Brain pericyte (primary cell): ENCODE data around the gene TMEM161A.

ENCODE experiments used
- DNase-seq: peaks from one replicate; pipeline ENCODE4 v3.0.0-alpha.2; 2012; ENCODE audit warnings: low read depth, low spot score

TMEM161A gene

DNA sequence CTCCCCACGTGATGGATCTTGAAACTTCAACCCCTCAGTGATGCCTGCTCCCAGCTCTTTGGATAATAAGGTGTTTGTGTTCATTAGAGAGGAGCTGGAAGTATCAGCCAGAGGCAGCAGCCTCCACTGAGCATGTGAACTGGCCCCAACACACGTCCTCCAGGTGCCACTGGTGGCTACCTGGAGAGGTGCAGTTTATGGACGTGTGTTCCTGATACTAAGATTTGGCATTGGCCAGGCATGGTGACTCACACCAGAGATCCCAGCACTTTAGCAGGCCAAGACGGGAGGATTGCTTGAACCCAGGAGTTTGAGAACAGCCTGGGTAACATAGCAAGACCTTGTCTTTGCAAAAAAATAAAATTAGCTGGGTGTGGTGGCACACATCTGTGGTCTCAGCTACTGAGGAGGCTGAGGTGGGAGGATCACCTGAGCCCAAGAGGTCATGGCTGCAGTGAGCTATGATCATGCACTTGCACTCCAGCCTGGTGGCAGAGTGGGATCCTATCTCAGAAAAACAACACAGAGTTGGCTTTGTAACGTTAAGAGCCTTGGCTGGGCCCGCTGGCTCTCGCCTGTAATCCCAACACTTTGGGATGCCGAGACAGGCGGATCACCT, 40.1 kb downstream of the TMEM161A start:
- no peak for DNase-seq

DNA sequence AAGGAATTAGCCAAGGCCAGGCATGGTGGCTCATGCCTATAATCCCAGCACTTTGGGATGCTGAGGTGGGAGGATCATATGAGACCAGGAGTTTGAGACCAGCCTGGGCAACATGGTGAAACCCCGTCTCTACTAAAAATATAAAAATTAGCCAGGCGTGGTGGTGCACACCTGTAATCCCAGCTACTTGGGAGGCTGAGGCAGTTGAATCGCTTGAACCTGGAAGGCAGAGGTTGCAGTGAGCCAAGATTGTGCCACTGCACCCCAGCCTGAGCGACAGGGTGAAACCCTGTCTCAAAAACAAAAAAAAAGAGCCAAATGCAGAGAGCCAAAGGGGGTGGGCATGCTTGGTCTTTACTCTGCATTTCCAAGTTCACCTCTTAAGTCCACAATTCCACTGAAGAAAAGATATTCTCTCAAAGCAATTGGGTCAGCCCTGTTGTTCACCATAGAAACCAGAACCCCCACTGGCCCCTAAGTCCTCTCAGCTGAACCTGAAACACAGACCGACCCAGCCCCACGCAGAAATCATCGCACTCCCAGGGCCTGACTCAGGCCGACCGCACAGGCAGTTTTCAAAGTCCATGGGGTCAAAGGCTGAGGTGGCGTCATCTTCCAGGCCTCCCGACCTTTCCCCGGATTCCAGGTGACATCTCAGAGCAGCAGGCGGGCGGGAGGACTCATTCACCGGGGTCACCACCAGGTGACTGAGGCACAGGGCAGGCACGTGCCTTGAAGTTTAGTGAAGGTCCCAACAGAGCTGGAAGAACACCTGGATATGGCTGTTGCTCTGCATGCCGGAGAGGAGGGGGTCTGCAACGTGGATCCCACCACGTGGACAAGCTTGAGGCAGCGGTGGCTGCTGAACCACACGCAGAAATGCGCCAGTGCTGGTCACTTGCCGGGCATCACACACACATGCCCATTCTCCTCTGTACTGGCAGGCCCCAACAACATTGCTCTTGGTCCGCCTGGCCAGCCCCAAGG, 41.3 kb downstream of the TMEM161A start:
- no peak for DNase-seq

DNA sequence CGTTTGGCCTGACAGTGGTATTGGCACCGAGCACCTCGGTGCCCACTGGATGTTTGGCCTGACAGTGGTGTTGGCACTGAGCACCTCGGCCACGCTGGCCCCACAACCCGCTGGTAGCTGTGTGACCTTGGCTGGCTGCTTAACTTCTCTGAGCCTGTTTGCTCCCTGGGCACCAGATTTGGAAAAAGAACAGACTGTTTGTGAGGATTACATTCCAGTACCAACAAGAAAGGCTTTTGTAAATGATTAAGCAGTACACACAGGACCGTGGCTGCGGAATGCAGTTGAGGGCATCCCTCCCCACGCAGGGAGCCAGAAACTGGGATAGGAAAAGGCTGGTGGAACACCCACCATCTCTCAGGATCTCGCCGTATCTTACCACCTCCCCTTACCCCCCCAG, 42.6 kb downstream of the TMEM161A start:
- DNase-seq: no peak

DNA sequence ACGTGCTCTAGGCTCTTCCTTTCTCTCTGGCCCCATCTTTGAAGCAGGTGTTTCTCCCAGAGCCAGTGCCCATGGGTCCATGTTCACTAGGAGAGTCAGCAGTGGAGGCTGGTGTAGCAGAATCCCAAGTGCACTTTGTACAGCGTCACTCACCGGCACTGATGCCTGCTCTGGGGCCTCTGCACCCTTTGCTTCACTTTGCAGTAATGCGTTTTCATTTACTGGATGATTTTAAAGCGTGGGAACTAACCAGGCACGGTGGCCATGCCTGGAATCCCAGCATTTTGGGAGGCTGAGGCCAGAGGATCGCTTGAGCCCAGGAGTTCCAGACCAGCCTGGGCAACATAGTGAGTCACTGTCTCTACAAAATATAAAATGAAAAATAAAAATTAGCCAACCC, 43.8 kb downstream of the TMEM161A start:
- no peak for DNase-seq

DNA sequence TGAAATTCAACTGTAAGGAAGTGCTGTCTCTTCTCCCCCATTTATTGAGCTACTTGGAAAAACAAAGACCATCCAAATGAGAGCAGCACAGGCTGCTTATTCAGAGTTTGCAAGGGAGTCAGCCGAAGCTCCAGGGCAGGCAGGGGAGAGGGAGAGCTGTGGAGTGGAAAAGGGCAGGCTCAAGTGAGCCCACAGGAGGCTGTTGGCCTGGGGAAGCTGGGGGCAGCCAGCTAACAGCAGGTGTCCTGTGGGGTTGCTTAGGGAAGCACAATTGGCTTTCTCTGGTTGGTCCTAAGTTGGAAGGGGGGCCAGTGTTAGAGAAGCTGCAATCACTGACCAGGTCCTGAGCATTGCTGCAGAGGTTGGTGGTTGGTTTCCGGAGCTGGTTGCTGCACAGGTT, 50.6 kb downstream of the TMEM161A start:
- DNase-seq: no peak

DNA sequence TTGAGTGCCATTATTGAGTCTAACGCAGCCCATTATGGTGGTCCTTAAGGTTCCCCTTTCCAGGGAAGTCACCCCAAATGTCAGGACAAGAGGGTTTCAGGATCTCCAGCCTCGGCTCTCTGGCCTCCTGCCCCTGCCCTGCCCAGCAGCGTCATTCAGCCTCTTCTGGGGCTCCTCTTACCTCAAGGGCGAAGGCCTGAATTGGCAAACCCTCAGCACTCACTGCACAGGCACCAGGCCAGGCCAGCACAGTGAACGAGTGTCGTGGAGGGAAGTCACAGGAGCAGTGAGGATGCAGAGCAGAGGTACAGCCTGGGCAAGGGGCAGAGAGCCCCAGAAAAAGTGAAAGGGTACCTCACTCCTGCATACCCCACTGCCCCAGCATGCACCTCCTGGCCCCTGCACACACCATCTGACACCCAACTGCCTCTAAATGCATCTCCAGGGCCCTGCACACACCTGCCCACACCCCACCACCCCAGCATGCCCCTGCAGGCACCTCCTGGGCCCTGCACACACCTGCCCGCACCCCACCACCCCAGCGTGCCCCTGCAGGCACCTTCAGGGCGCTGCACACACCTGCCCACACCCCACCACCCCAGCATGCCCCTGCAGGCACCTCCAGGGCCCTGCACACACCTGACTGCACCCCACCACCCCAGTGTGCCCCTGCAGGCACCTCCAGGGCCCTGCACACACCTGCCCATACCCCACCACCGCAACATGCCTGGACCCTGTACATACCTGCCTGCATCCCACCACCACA, 54.7 kb downstream of the TMEM161A start:
- no peak for DNase-seq

DNA sequence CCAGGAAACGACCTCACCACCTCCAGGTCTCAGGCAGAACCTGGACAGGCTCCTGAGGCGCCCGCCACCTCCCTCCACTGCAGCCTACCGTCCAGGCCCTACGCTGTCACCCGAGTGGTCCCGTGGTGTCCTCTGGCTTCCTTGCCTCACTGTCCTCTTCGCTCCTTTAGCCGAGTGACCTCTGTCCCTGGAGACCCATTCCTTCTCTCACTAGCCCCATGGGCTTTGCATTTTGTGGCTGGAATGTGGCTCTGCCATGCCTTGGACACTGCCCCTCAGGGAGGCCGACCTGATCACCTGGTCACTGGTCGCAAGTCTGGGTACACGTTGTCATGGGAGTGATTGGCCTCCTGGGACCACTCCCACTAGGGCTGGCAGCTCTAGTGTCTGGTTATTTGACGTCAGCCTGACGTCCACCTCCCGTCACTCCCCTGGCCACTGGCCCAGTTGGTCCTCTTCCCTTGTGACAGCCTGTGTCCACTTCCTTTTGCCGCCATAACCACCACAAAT, 56.6 kb downstream of the TMEM161A start:
- no peak for DNase-seq

DNA sequence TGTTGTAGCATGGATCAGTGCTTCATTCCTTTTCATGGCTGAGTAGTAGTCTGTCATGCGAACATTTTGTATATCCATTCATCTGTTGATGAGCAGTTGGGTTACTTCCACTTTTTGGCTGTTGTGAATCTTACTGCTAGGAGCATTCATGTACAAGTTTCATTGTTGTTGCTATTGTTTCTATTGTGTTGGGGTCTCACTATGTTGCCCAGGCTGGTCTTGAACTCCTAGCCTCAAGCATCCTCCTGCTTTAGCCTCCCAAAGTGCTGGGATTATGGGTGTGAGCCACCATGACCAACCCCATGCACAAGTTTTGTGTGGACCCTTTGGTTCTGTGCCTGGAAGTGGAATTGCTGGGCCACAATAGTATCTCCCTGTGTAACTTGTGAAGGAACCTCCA, 58.7 kb downstream of the TMEM161A start:
- no peak for DNase-seq

DNA sequence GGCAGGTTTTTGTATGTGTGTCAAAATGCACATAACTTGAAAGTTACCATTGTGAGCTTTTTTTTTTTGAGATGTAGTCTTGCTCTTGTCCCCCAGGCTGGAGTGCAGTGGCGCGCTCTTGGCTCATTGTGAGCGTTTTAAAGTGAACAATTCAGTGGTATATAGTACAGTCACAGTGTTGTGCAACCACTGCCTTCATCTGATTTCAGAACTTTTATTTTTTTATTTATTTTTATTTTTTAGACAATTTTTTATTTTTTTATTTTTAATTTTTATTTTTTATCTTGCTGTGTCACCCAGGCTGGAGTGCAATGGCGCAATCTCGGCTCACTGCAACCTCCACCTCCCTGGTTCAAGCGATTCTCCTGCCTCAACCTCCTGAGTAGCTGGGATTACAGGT, 59.5 kb downstream of the TMEM161A start:
- no peak for DNase-seq

DNA sequence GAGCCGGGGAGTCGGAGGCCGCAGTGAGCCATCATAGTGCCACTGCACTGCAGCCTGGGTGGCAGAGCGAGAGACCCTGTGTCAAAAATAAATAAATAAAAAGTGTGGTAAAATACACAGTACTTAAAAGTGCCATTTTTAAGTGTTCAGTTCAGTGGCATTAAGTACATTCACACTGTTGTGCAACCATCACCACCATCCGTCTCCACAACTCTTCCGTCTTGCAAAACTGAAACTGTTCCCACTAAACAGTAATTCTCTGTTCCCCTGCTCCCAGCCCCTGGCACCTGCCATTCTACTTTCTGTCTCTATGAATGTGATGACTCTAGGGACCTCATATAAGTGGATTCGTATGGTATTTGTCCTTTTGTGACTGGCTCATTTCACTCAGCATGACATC, 61.2 kb downstream of the TMEM161A start:
- DNase-seq: no peak

DNA sequence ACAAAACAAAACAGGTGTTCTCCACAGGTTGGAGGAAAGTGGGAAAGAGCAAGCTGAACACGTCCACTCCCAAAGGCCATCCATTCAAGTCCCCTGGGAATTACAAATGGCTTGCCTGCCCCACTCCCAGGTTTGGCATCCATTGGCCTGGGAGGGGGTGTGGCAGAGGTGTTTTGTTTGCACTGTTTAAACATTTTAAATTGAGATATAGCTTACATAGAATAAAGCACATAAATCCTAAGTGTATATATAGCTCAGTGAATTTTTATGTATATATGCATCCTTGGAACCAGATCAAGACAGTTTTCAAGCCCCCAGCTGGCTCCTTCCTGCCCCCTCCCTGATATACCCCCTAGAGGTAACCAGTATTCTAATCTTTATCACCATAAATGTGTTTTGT, 61.8 kb downstream of the TMEM161A start:
- no peak for DNase-seq

DNA sequence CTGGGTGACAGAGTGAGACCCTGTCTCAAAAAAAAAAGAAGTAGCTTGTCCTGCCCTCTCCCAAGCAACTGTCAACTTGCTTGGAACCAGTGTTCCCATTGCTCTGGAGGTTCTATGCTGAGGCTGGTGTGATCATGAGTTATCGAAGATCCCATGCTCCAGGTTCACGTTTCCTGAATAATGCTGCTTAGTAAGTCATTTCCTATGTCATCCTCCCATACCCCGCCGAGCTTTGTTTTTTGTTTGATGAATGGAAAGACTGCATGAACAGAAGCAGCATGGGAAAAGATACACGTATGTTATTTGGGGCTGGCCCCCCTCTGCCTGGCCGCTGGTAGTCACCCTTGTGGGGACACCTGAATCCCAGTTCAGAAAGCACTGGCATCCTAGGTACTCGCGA, 63.2 kb downstream of the TMEM161A start:
- no peak for DNase-seq

DNA sequence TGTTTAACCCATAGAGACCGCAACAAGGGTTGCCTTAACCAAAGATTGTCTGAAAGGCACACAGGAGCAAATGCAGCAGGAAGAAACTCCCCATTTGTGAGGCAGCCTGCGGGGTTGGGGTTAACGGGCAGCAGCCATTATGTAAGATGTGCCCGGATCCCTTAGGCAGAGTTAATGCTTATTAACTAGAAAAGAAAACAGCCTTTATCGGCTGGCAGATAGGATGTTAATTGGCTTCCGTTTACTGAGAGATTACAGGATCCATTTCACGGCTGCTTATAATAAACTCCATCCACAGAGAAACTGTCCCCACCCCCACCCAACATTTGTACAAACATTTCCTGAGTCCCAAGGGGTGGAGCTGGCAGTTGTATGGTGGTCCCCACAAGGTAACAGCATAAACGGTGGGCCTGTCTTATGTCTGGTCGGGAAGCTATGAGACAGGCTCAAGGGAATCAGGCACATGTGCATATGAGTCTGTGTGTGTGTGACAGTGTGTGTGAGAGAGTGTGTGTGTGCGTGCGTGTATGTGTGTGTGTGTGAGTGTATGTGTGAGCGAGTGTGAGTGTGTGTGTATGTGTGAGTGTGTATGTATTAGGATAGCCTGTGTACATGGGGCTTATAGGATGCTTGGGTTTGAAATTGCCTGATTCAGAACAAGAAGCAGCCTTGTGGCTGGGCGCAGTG, 63.9 kb downstream of the TMEM161A start:
- DNase-seq: no peak

DNA sequence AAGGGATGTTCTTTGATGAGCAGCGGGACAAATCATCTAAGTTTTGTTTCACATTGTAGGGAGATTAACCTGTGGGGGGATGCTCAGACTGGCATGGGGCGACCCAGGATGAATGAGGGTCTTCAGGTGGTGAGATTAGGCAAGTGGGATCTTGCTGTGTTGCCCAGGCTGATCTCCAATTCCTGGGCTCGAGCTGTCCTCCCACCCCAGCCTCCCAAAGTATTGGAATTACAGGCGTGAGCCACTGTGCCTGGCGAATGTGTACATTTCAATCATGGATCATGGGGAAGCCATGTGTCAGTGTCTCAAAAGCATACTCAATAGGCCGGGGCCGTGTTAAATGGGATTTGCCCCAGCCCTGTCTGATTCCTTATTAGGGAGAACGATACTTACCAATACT, 66.4 kb downstream of the TMEM161A start:
- no peak for DNase-seq
